ENCODE results near the gene GET3. TPM values are rescaled to one million over a fixed set of nuclear protein-coding genes. Genes with fewer than 3 reads are reported as not detected.

GET3 gene
- total RNA-seq, 1 donor from 2014 or later = 107 TPM

- Histone ChIP-seq H3K36me3 (ENCODE audit: control insufficient read depth, insufficient read depth, low read length) (peaks cover 6% of the 10 kb centered on the region), H3K27me3 (ENCODE audit: control insufficient read depth, insufficient read depth, low read length) (no peaks in the 10 kb centered on the region), H3K4me3 (ENCODE audit: low read depth, low read length) (peak overlapping the region; percentile 81)
- DNase-seq (ENCODE audit: low read depth) = no peak
- FAIRE-seq = no peak
- no peak for TF ChIP-seq CTCF (IDR thresholded peaks at IDR 0.05; ENCODE audit: insufficient read depth, low read length, severe bottlenecking)
Measured at GRCh38 chr19:12737835-12738351, 596 bp downstream of the GET3 start.

GRCh38 chr19:12745166-12745897 lies 8.0 kb downstream of the GET3 start:
- DNase-seq (ENCODE audit: low read depth) = no peak
- peaks cover 20% of the 10 kb centered on the region for H3K36me3 ChIP-seq (ENCODE audit: control insufficient read depth, insufficient read depth, low read length)
- FAIRE-seq = no peak
- H3K4me3 ChIP-seq (ENCODE audit: low read depth, low read length) = no peak overlapping the region
- no peak for TF ChIP-seq CTCF (IDR thresholded peaks at IDR 0.05; ENCODE audit: insufficient read depth, low read length, severe bottlenecking)
- no peaks in the 10 kb centered on the region for H3K27me3 ChIP-seq (ENCODE audit: control insufficient read depth, insufficient read depth, low read length)

GRCh38 chr19:12748489-12748888 lies 11.2 kb downstream of the GET3 start:
- Histone ChIP-seq H3K36me3 (ENCODE audit: control insufficient read depth, insufficient read depth, low read length) (peaks cover 18% of the 10 kb centered on the region), H3K4me3 (ENCODE audit: low read depth, low read length) (no peak overlapping the region), H3K27me3 (ENCODE audit: control insufficient read depth, insufficient read depth, low read length) (peaks cover 3% of the 10 kb centered on the region)
- DNase-seq (ENCODE audit: low read depth) (no peak), FAIRE-seq (no peak)
- no peak for TF ChIP-seq CTCF (IDR thresholded peaks at IDR 0.05; ENCODE audit: insufficient read depth, low read length, severe bottlenecking)

- H3K27me3 ChIP-seq (ENCODE audit: control insufficient read depth, insufficient read depth, low read length) = peaks cover 3% of the 10 kb centered on the region
- no peak for TF ChIP-seq CTCF (IDR thresholded peaks at IDR 0.05; ENCODE audit: insufficient read depth, low read length, severe bottlenecking)
- no peak for FAIRE-seq
- peak; percentile 79 for DNase-seq (ENCODE audit: low read depth)
- no peak overlapping the region for H3K4me3 ChIP-seq (ENCODE audit: low read depth, low read length)
- peaks cover 15% of the 10 kb centered on the region for H3K36me3 ChIP-seq (ENCODE audit: control insufficient read depth, insufficient read depth, low read length)
Measured at GRCh38 chr19:12749938-12750521, 12.7 kb downstream of the GET3 start.

- Histone ChIP-seq H3K27me3 (ENCODE audit: control insufficient read depth, insufficient read depth, low read length) (peaks cover 3% of the 10 kb centered on the region), H3K4me3 (ENCODE audit: low read depth, low read length) (no peak overlapping the region), H3K36me3 (ENCODE audit: control insufficient read depth, insufficient read depth, low read length) (peaks cover 10% of the 10 kb centered on the region)
- FAIRE-seq (peak; percentile 36), DNase-seq (ENCODE audit: low read depth) (peak; percentile 56)
- no peak for TF ChIP-seq CTCF (IDR thresholded peaks at IDR 0.05; ENCODE audit: insufficient read depth, low read length, severe bottlenecking)
Measured at GRCh38 chr19:12750851-12751250, 13.6 kb downstream of the GET3 start.

Measured in bronchial epithelial cell (primary cell).